Measurements from ENCODE around the gene GPR107. TPM values are rescaled to one million over a fixed set of nuclear protein-coding genes. Genes with fewer than 3 reads are reported as not detected.

Gene GPR107
- total RNA-seq, 1 experiment from 2014 or later: 33.2 TPM

DNA sequence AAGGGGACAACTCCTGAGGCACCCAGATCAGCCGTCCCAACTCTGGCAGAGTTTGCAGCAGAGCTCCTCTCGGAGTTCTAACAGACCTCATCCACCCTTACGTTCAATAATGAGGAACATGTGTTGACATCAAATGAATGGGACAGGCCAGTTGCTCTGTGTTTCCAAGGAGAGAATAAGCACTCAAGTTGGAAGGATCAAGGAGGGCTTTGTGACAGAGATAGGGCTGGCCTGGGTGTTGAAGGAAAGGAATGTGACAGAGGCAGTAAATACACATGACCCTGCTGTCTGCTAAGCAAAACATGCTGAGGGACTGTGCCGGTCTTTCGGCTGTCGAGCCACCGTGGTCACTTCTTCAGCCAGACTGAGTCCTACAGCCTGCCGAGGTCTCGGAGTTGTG lies 48.2 kb downstream of the GPR107 start (continued):
- TF ChIP-seq, protein P1, sequence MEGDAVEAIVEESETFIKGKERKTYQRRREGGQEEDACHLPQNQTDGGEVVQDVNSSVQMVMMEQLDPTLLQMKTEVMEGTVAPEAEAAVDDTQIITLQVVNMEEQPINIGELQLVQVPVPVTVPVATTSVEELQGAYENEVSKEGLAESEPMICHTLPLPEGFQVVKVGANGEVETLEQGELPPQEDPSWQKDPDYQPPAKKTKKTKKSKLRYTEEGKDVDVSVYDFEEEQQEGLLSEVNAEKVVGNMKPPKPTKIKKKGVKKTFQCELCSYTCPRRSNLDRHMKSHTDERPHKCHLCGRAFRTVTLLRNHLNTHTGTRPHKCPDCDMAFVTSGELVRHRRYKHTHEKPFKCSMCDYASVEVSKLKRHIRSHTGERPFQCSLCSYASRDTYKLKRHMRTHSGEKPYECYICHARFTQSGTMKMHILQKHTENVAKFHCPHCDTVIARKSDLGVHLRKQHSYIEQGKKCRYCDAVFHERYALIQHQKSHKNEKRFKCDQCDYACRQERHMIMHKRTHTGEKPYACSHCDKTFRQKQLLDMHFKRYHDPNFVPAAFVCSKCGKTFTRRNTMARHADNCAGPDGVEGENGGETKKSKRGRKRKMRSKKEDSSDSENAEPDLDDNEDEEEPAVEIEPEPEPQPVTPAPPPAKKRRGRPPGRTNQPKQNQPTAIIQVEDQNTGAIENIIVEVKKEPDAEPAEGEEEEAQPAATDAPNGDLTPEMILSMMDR (IDR thresholded peaks at IDR 0.05): no peak
- no peak for TF ChIP-seq ZNF232 (CRISPR knock-in tag; IDR thresholded peaks at IDR 0.05)
- TF ChIP-seq ZBTB21 (CRISPR knock-in tag; IDR thresholded peaks at IDR 0.05; ENCODE audit: borderline replicate concordance): no peak
- no peak for TF ChIP-seq EMX1 (CRISPR knock-in tag; IDR thresholded peaks at IDR 0.05)
- TF ChIP-seq PRRX2 (CRISPR knock-in tag; IDR thresholded peaks at IDR 0.05): no peak
- TF ChIP-seq E2F4 (CRISPR knock-in tag; IDR thresholded peaks at IDR 0.05; ENCODE audit: borderline replicate concordance, low read depth): no peak
- no peak for TF ChIP-seq CREB1 (CRISPR knock-in tag; IDR thresholded peaks at IDR 0.05)
- TF ChIP-seq TEAD1 (CRISPR knock-in tag; IDR thresholded peaks at IDR 0.05): no peak
- no peak for TF ChIP-seq SMAD4 (CRISPR knock-in tag; IDR thresholded peaks at IDR 0.05)
- no peak for TF ChIP-seq FOXP1 (CRISPR knock-in tag; IDR thresholded peaks at IDR 0.05; ENCODE audit: borderline replicate concordance)

DNA sequence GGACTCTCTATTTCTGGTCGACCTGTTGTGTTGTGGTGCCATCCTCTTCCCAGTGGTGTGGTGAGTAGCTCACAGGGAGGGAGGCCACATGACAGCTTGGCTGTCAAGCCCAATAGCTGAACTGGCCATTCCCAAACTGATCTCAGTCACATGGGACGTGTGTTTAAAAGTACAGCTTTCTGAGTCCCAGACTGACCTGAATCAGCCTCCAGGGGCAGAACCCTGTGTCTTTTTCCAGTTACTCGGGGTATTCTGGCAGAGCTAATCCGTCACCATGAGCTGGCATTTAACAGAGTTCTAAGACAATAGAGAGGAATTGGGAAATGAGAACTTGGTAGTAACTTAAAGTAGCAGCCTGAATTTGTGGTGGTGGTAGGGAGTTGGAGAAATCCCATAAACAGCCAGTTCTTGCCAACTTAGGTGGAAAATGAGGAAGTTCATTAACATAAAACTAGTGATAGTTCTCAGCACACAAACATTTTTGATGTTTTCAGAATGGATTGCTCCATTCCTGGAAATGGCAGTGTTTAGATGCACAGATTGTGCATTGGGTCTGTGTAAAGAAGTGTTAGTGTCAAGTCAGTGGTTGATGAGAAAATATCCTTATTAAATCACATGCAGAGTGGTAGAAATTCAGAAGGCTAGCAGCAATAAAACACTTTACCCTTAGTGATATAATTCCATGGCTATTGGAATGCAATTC lies 50.9 kb downstream of the GPR107 start:
- Mint-ChIP-seq H3K4me1 (no peaks in the 10 kb centered on the region), H3K9me3 (no peaks in the 10 kb centered on the region), H3K27me3 (ENCODE audit: low read depth) (no peaks in the 10 kb centered on the region), H3K36me3 (peaks cover 45% of the 10 kb centered on the region), H3K4me3 (no peak overlapping the region), H3K27ac (no peak overlapping the region)
- DNase-seq (ENCODE audit: low spot score): no peak
- ChIA-PET CTCF (interaction anchor here (0.8 kb wide), 1 partner anchor 38 kb away, joined by 3 read pairs; no protein-coding TSS in a partner anchor), POLR2A (no interaction called here)
- ATAC-seq: no peak
- TF ChIP-seq, protein P2, sequence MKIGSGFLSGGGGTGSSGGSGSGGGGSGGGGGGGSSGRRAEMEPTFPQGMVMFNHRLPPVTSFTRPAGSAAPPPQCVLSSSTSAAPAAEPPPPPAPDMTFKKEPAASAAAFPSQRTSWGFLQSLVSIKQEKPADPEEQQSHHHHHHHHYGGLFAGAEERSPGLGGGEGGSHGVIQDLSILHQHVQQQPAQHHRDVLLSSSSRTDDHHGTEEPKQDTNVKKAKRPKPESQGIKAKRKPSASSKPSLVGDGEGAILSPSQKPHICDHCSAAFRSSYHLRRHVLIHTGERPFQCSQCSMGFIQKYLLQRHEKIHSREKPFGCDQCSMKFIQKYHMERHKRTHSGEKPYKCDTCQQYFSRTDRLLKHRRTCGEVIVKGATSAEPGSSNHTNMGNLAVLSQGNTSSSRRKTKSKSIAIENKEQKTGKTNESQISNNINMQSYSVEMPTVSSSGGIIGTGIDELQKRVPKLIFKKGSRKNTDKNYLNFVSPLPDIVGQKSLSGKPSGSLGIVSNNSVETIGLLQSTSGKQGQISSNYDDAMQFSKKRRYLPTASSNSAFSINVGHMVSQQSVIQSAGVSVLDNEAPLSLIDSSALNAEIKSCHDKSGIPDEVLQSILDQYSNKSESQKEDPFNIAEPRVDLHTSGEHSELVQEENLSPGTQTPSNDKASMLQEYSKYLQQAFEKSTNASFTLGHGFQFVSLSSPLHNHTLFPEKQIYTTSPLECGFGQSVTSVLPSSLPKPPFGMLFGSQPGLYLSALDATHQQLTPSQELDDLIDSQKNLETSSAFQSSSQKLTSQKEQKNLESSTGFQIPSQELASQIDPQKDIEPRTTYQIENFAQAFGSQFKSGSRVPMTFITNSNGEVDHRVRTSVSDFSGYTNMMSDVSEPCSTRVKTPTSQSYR (CRISPR knock-in tag; IDR thresholded peaks at IDR 0.05): no peak
- TF ChIP-seq ZNF317 (CRISPR knock-in tag; IDR thresholded peaks at IDR 0.05; ENCODE audit: borderline replicate concordance, low read depth) (no peak), OVOL2 (CRISPR knock-in tag; IDR thresholded peaks at IDR 0.05; ENCODE audit: borderline replicate concordance) (no peak), HMGA2 (CRISPR knock-in tag; IDR thresholded peaks at IDR 0.05) (no peak), NFATC4 (CRISPR knock-in tag; IDR thresholded peaks at IDR 0.05) (no peak), NR1H2 (CRISPR knock-in tag; IDR thresholded peaks at IDR 0.05) (no peak), ATF2 (CRISPR knock-in tag; IDR thresholded peaks at IDR 0.05; ENCODE audit: borderline replicate concordance, low read depth) (no peak), ZMAT4 (CRISPR knock-in tag; IDR thresholded peaks at IDR 0.05) (no peak), SMAD4 (CRISPR knock-in tag; IDR thresholded peaks at IDR 0.05) (no peak), JUN (CRISPR knock-in tag; IDR thresholded peaks at IDR 0.05) (no peak), PRRX2 (CRISPR knock-in tag; IDR thresholded peaks at IDR 0.05) (no peak), E2F4 (CRISPR knock-in tag; IDR thresholded peaks at IDR 0.05; ENCODE audit: borderline replicate concordance, low read depth) (no peak), TCF7 (CRISPR knock-in tag; IDR thresholded peaks at IDR 0.05; ENCODE audit: low read depth) (no peak)
- TF ChIP-seq, protein P3, sequence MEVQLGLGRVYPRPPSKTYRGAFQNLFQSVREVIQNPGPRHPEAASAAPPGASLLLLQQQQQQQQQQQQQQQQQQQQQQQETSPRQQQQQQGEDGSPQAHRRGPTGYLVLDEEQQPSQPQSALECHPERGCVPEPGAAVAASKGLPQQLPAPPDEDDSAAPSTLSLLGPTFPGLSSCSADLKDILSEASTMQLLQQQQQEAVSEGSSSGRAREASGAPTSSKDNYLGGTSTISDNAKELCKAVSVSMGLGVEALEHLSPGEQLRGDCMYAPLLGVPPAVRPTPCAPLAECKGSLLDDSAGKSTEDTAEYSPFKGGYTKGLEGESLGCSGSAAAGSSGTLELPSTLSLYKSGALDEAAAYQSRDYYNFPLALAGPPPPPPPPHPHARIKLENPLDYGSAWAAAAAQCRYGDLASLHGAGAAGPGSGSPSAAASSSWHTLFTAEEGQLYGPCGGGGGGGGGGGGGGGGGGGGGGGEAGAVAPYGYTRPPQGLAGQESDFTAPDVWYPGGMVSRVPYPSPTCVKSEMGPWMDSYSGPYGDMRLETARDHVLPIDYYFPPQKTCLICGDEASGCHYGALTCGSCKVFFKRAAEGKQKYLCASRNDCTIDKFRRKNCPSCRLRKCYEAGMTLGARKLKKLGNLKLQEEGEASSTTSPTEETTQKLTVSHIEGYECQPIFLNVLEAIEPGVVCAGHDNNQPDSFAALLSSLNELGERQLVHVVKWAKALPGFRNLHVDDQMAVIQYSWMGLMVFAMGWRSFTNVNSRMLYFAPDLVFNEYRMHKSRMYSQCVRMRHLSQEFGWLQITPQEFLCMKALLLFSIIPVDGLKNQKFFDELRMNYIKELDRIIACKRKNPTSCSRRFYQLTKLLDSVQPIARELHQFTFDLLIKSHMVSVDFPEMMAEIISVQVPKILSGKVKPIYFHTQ (CRISPR knock-in tag; IDR thresholded peaks at IDR 0.05): no peak

Data from WTC11 (cell line).